HG02623 (cell line): Measurements from ENCODE around the gene NAGK.
A peak's percentile ranks its signal among the peaks of the same experiment; 100 is the strongest.
"Not testable (repeated sequence)": the region's sequence is repeated elsewhere in the genome, so short reads cannot be mapped to it uniquely, and the experiment has no call there.

ENCODE experiments used
- ATAC-seq: cut with Tn5 transposase; IDR thresholded peaks from one replicate; pipeline ENCODE4 v1.9.1; 2021; ENCODE audit warnings: moderate library complexity; ENCODE audit not compliant: unreplicated experiment

NAGK gene

GRCh38 chr2:71068218-71069035 is at the start of gene NAGK:
TSS of gene NAGK (plus strand) at chr2:71068648. CDS start at chr2:71068684, 36 bp downstream.
- peak; percentile 49 for ATAC-seq

GRCh38 chr2:71019989-71020388 is 48.5 kb upstream of the NAGK start:
- ATAC-seq: not testable (repeated sequence)

GRCh38 chr2:71021394-71021793 is 47.1 kb upstream of the NAGK start:
- ATAC-seq: not testable (repeated sequence)

- ATAC-seq: not testable (repeated sequence)
These were observed 44.8 kb upstream of the NAGK start for GRCh38 chr2:71023553-71024243.

- not testable (repeated sequence) for ATAC-seq
These were observed 32.2 kb upstream of the NAGK start for GRCh38 chr2:71036296-71036695.

- no peak for ATAC-seq
These were observed 26.2 kb upstream of the NAGK start for GRCh38 chr2:71042287-71042686.

GRCh38 chr2:71043531-71044407 is 24.7 kb upstream of the NAGK start:
- ATAC-seq: no peak

- ATAC-seq: no peak
These were observed 23.3 kb upstream of the NAGK start for GRCh38 chr2:71045151-71045550.

GRCh38 chr2:71045865-71046548 is 22.4 kb upstream of the NAGK start:
- ATAC-seq: no peak

GRCh38 chr2:71048096-71048495 is 20.4 kb upstream of the NAGK start:
- ATAC-seq: no peak

- not testable (repeated sequence) for ATAC-seq
These were observed 18.6 kb upstream of the NAGK start for GRCh38 chr2:71049704-71050360.

- not testable (repeated sequence) for ATAC-seq
These were observed 13.2 kb upstream of the NAGK start for GRCh38 chr2:71055206-71055740.

GRCh38 chr2:71060211-71060610 is 8.2 kb upstream of the NAGK start:
- ATAC-seq: no peak

- no peak for ATAC-seq
These were observed 7.6 kb upstream of the NAGK start for GRCh38 chr2:71060871-71061270.

GRCh38 chr2:71063216-71063615 is 5.2 kb upstream of the NAGK start:
- no peak for ATAC-seq

- ATAC-seq: no peak
These were observed 4.3 kb upstream of the NAGK start for GRCh38 chr2:71064110-71064611.

- ATAC-seq: peak; percentile 30
These were observed 3.5 kb upstream of the NAGK start for GRCh38 chr2:71064754-71065621.

GRCh38 chr2:71066856-71067255 is 1.6 kb upstream of the NAGK start:
- ATAC-seq: no peak
